Nephron (organoid): Measurements from ENCODE around the gene LAMA5.

Experiments used
- H3K27ac Mint-ChIP-seq, 3 experiments: 2 replicates each; pipeline ENCODE4 v1.8.0; 2020; ENCODE audit warnings: mixed read lengths in 3 of 3, mild to moderate bottlenecking in 2 of 3, moderate library complexity in 1 of 3
- H3K27me3 Mint-ChIP-seq: 2 replicates; pipeline ENCODE4 v1.8.0; 2021; ENCODE audit warnings: low read depth, mild to moderate bottlenecking, moderate library complexity, mixed read lengths
- H3K36me3 Mint-ChIP-seq: 2 replicates; pipeline ENCODE4 v1.8.0; 2020; ENCODE audit warnings: low read depth, mixed read lengths
- H3K4me1 Mint-ChIP-seq: 2 replicates; pipeline ENCODE4 v1.8.0; 2020; ENCODE audit warnings: mixed read lengths
- H3K4me3 Mint-ChIP-seq, 3 experiments: 2 replicates each; pipeline ENCODE4 v1.8.0; 2020; ENCODE audit warnings: mild to moderate bottlenecking in 3 of 3, mixed read lengths in 3 of 3, moderate library complexity in 2 of 3
- H3K9me3 Mint-ChIP-seq: 2 replicates; pipeline ENCODE4 v1.8.0; 2020; ENCODE audit warnings: mixed read lengths
- CTCF ChIP-seq, 3 experiments: fragments of 200-600 bp; sonication (generic); IDR thresholded peaks; one replicate each; pipeline ENCODE4 v1.5.0; 2021; ENCODE audit warnings: antibody characterized with exemption in 3 of 3; ENCODE audit not compliant: unreplicated experiment in 3 of 3

Gene LAMA5

GRCh38 chr20:62335532-62335931, 31.6 kb downstream of the LAMA5 start:
- no peaks in the 10 kb centered on the region for H3K4me1 Mint-ChIP-seq
- no peak for TF ChIP-seq CTCF (IDR thresholded peaks at IDR 0.05; ENCODE audit: unreplicated experiment in 3 of 3)
- H3K9me3 Mint-ChIP-seq: no peaks in the 10 kb centered on the region
- no peak overlapping the region for H3K4me3 Mint-ChIP-seq
- no peaks in the 10 kb centered on the region for H3K27me3 Mint-ChIP-seq
- no peak overlapping the region for H3K27ac Mint-ChIP-seq
- H3K36me3 Mint-ChIP-seq: peaks cover 15% of the 10 kb centered on the region

- H3K4me3 Mint-ChIP-seq: no peak overlapping the region
- no peaks in the 10 kb centered on the region for H3K4me1 Mint-ChIP-seq
- H3K36me3 Mint-ChIP-seq: peaks cover 12% of the 10 kb centered on the region
- H3K9me3 Mint-ChIP-seq: no peaks in the 10 kb centered on the region
- H3K27me3 Mint-ChIP-seq: no peaks in the 10 kb centered on the region
- no peak for TF ChIP-seq CTCF (IDR thresholded peaks at IDR 0.05; ENCODE audit: unreplicated experiment in 3 of 3)
- H3K27ac Mint-ChIP-seq: no peak overlapping the region
Measured at GRCh38 chr20:62334881-62335280, 32.2 kb downstream of the LAMA5 start.

GRCh38 chr20:62333820-62334595, 33.1 kb downstream of the LAMA5 start:
- Mint-ChIP-seq H3K9me3 (no peaks in the 10 kb centered on the region), H3K27me3 (no peaks in the 10 kb centered on the region), H3K27ac (no peak overlapping the region), H3K4me3 (no peak overlapping the region), H3K36me3 (peaks cover 5% of the 10 kb centered on the region), H3K4me1 (no peaks in the 10 kb centered on the region)
- TF ChIP-seq CTCF (IDR thresholded peaks at IDR 0.05; ENCODE audit: unreplicated experiment in 3 of 3): no peak

- H3K9me3 Mint-ChIP-seq: no peaks in the 10 kb centered on the region
- H3K36me3 Mint-ChIP-seq: peaks cover 5% of the 10 kb centered on the region
- no peaks in the 10 kb centered on the region for H3K27me3 Mint-ChIP-seq
Measured at GRCh38 chr20:62332989-62333819, 33.9 kb downstream of the LAMA5 start.

GRCh38 chr20:62332421-62332820, 34.7 kb downstream of the LAMA5 start:
- Mint-ChIP-seq H3K36me3 (peaks cover 5% of the 10 kb centered on the region), H3K4me1 (no peaks in the 10 kb centered on the region), H3K4me3 (no peak overlapping the region), H3K27ac (no peak overlapping the region), H3K27me3 (no peaks in the 10 kb centered on the region), H3K9me3 (no peaks in the 10 kb centered on the region)
- no peak for TF ChIP-seq CTCF (IDR thresholded peaks at IDR 0.05; ENCODE audit: unreplicated experiment in 3 of 3)

More at GRCh38 chr20:62332989-62333819, 33.9 kb downstream of the LAMA5 start:
- no peaks in the 10 kb centered on the region for H3K4me1 Mint-ChIP-seq
- H3K4me3 Mint-ChIP-seq: no peak overlapping the region
- TF ChIP-seq CTCF (IDR thresholded peaks at IDR 0.05; ENCODE audit: unreplicated experiment in 3 of 3): no peak
- no peak overlapping the region for H3K27ac Mint-ChIP-seq
